ENCODE measurements around the gene PCDHGC4. TPM values are rescaled to one million over a fixed set of nuclear protein-coding genes. Genes with fewer than 3 reads are reported as not detected.

PCDHGC4 gene
- total RNA-seq, 3 donors from 2014 or later = 0.75 to 2.6 (median 1.6) TPM

GRCh38 chr5:141490771-141491170 is 5.9 kb downstream of the PCDHGC4 start:
- Histone ChIP-seq H3K36me3 (ENCODE audit: low read depth) (no peaks in the 10 kb centered on the region), H3K9me3 (no peaks in the 10 kb centered on the region), H3K4me3 (no peak overlapping the region), H3K4me1 (ENCODE audit: low read depth) (peaks cover 3% of the 10 kb centered on the region)
- no peak for TF ChIP-seq CTCF (IDR thresholded peaks at IDR 0.05)
- no peak for DNase-seq
- intact Hi-C loops (cut with DNase I, micrococcal nuclease) = no loop called here
- ATAC-seq = no peak

GRCh38 chr5:141491323-141492167 is 6.7 kb downstream of the PCDHGC4 start:
- Histone ChIP-seq H3K4me3 (no peak overlapping the region), H3K4me1 (ENCODE audit: low read depth) (peaks cover 3% of the 10 kb centered on the region), H3K36me3 (ENCODE audit: low read depth) (no peaks in the 10 kb centered on the region), H3K9me3 (no peaks in the 10 kb centered on the region)
- DNase-seq = no peak
- no peak for ATAC-seq
- intact Hi-C loops (cut with DNase I, micrococcal nuclease) = no loop called here
- TF ChIP-seq CTCF (IDR thresholded peaks at IDR 0.05) = no peak

DNA sequence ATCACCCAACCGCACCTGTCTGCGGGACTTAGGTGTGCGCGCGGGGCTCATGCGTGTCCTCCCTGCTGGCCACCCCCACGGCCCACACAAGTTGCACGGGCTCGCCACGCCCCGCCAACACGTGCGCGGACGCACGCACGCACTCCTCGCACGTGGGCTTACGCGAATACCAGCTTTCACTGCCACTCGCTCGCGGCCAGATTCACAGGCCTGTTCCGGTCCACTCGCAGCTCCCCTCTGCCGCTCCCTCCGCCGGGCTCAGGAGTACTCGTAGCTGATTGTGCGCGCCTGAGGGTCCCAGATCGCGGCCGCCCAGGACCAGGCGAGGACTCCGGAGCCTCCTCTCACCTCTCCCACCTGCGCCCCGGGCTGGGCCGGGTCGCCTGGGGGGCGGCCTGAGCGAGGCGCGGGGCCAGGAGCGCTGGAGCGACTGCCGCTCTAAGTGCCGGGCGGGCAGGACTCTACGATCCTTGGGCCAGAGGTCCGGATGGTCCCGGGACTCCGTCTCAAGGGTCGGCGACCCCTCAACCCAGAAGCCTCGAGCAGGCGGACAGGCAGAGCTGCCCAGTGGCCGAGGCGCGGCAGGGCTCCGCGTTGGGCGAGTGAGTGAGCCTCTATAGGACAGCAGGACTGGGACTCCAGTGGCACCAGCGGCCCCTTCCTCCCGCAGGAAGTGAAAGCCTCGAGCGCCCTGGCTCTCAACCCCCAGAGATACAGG is 7.5 kb downstream of the PCDHGC4 start:
- no peak for TF ChIP-seq CTCF (IDR thresholded peaks at IDR 0.05)
- Histone ChIP-seq H3K4me3 (no peak overlapping the region), H3K9me3 (no peaks in the 10 kb centered on the region), H3K4me1 (ENCODE audit: low read depth) (peaks cover 3% of the 10 kb centered on the region), H3K36me3 (ENCODE audit: low read depth) (no peaks in the 10 kb centered on the region)
- ATAC-seq (no peak), DNase-seq (no peak)
- intact Hi-C loops (cut with DNase I, micrococcal nuclease) = no loop called here

- H3K4me3 ChIP-seq = no peak overlapping the region
- H3K9me3 ChIP-seq = no peaks in the 10 kb centered on the region
- H3K4me1 ChIP-seq (ENCODE audit: low read depth) = peaks cover 3% of the 10 kb centered on the region
- intact Hi-C loops (cut with DNase I, micrococcal nuclease) = no loop called here
- ATAC-seq (no peak), DNase-seq (no peak)
- TF ChIP-seq CTCF (IDR thresholded peaks at IDR 0.05) = no peak
- H3K36me3 ChIP-seq (ENCODE audit: low read depth) = no peaks in the 10 kb centered on the region
Observed at GRCh38 chr5:141493500-141494422, 8.9 kb downstream of the PCDHGC4 start.

DNA sequence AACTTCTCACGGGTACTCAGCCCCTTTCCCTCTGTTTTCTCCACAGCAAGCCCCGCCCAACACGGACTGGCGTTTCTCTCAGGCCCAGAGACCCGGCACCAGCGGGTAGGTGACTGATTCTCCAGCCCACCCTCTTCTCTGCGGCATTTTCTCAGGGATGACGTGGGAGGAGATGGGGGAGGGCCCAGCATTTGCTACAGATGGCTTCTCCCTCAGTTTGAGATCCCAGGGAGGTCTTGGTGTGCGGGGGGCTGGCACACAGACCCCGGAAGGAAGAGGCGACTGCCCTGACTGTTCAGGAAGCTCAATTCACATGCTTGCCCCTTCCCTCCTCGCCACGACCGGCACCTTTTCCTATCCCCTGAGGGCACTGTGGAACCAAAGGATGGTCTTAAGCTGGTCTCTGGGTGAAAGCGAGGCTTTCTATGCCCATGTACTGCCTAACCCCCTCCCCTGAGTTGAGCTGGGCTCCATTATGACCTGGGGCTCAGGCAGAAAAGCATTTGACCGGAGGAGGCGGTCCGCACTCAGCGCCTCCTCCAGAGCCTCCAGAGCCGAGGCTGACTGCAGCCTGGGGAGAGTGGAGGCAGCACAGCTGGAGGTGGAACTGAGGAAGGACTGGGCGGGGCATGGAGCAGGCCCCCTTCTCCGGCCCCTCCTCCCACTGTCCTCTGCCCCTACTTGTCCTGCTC is 10.1 kb downstream of the PCDHGC4 start:
- TF ChIP-seq CTCF (IDR thresholded peaks at IDR 0.05) = no peak
- no peaks in the 10 kb centered on the region for H3K36me3 ChIP-seq (ENCODE audit: low read depth)
- H3K9me3 ChIP-seq = no peaks in the 10 kb centered on the region
- no peak for DNase-seq
- peaks cover 3% of the 10 kb centered on the region for H3K4me1 ChIP-seq (ENCODE audit: low read depth)
- intact Hi-C loops (cut with DNase I, micrococcal nuclease) = no loop called here
- no peak for ATAC-seq
- H3K4me3 ChIP-seq = no peak overlapping the region

All from mucosa of descending colon (tissue), 3 donors.